PC-9 (cell line): ENCODE results near the gene FAM227A. TPM values are rescaled to one million over a fixed set of nuclear protein-coding genes. Genes with fewer than 3 reads are reported as not detected.
A peak's percentile ranks its signal among the peaks of the same experiment; 100 is the strongest.

Experiments used
- Bru-seq: library from RNA; stranded (reverse); fragments of 400-500 nt; gene quantifications from one replicate; lab custom pipeline; 2021; lab: Mats Ljungman, UMichigan
- BruChase-seq, 2 experiments: library from RNA; stranded (reverse); fragments of 400-500 nt; gene quantifications; one replicate each; lab custom pipeline; 2021; lab: Mats Ljungman, UMichigan
- BruUV-seq: library from RNA; stranded (reverse); fragments of 400-500 nt; replicated peaks from 2 replicates; lab custom pipeline; 2021; lab: Mats Ljungman, UMichigan
- CTCF ChIA-PET: fragments of 300-600 bp; sonication (Branson Sonifier 250); formaldehyde crosslinking; loops from one replicate; lab custom pipeline; 2022; ENCODE audit warnings: antibody characterized with exemption; lab: Charles Lee
- POLR2A ChIA-PET: fragments of 300-600 bp; sonication (Branson Sonifier 250); formaldehyde crosslinking; loops from one replicate; lab custom pipeline; 2022; ENCODE audit warnings: antibody characterized with exemption; ENCODE audit not compliant: unreplicated experiment; lab: Charles Lee
- DNase-seq, 2 experiments: peaks; one replicate each; pipeline versions ENCODE4 v3.0.0 to v3.0.0-alpha.2; 2015 to 2022; ENCODE audit warnings: mixed read lengths in 1 of 2
- H2AFZ ChIP-seq: fragments of 200-600 bp; sonication (generic); 2 replicates; pipeline ENCODE4 v1.8.1; 2017; ENCODE audit warnings: antibody characterized with exemption
- H3F3A ChIP-seq: fragments of 200-600 bp; sonication (generic); 2 replicates; pipeline ENCODE4 v1.8.1; 2017; ENCODE audit warnings: antibody characterized with exemption, mild to moderate bottlenecking, low read depth; ENCODE audit not compliant: insufficient read depth
- H3K27ac ChIP-seq: fragments of 200-600 bp; sonication (generic); 2 replicates; pipeline ENCODE4 v1.6.1; 2016; ENCODE audit warnings: mixed run types
- H3K27me3 ChIP-seq: fragments of 200-600 bp; sonication (generic); 2 replicates; pipeline ENCODE4 v1.6.1; 2016; ENCODE audit warnings: low read depth, mixed run types; ENCODE audit not compliant: insufficient read depth
- H3K36me3 ChIP-seq: fragments of 200-600 bp; sonication (generic); 2 replicates; pipeline ENCODE4 v1.6.1; 2016; ENCODE audit warnings: low read depth, mixed run types
- H3K4me1 ChIP-seq: fragments of 200-600 bp; sonication (generic); replicated peaks from 2 replicates; pipeline ENCODE4 v1.6.1; 2016; ENCODE audit warnings: mixed run types; ENCODE audit not compliant: insufficient read depth
- H3K4me2 ChIP-seq: fragments of 200-600 bp; sonication (generic); 2 replicates; pipeline ENCODE4 v1.6.1; 2017; ENCODE audit warnings: mixed run types
- H3K4me3 ChIP-seq: fragments of 200-600 bp; sonication (generic); 2 replicates; pipeline ENCODE4 v1.6.1; 2016; ENCODE audit warnings: mixed run types
- H3K79me2 ChIP-seq: fragments of 200-600 bp; sonication (generic); 2 replicates; pipeline ENCODE4 v1.6.1; 2017; ENCODE audit warnings: low read depth, mixed run types
- H3K9me2 ChIP-seq: fragments of 200-600 bp; sonication (generic); 2 replicates; pipeline ENCODE4 v1.8.1; 2017; ENCODE audit warnings: mild to moderate bottlenecking; ENCODE audit not compliant: insufficient read depth
- H3K9me3 ChIP-seq: fragments of 200-600 bp; sonication (generic); 2 replicates; pipeline ENCODE4 v1.8.1; 2016; ENCODE audit warnings: low read depth; ENCODE audit not compliant: insufficient read depth
- H4K20me1 ChIP-seq: fragments of 200-600 bp; sonication (generic); 2 replicates; pipeline ENCODE4 v1.8.1; 2017; ENCODE audit not compliant: insufficient read depth
- CTCF ChIP-seq: fragments of 200-600 bp; sonication (generic); conservative IDR thresholded peaks from 2 replicates; pipeline ENCODE4 v1.6.1; 2017; ENCODE audit warnings: mixed run types, antibody characterized with exemption, mild to moderate bottlenecking, moderate library complexity
- EZH2 ChIP-seq: fragments of 200-600 bp; sonication (generic); IDR thresholded peaks from 2 replicates; pipeline ENCODE4 v1.8.0; 2017; ENCODE audit warnings: antibody characterized with exemption, low read depth
- intact Hi-C: fragments of 100-400 bp; cut with micrococcal nuclease; formaldehyde crosslinking; loops from one replicate; pipeline ENCODE4 v1.10.0; 2022; ENCODE audit not compliant: unreplicated experiment
- long read RNA-seq: library from polyadenylated mRNA; stranded (forward); transcript quantifications from one replicate; pipeline ENCODE4 v2.0.0, GENCODE V29; 2022
- total RNA-seq: library from RNA; stranded (reverse); gene quantifications from 2 replicates; pipeline ENCODE4 v1.2.3, GENCODE V29; 2021

Gene FAM227A
- total RNA-seq (8.8 and 9.8 TPM in 2 replicates), Bru-seq, nascent RNA (percentile 55 among the genes with signal in this experiment), BruChase-seq, experiment 1, labeled RNA remaining after a 2-hour chase (percentile 59 among the genes with signal in this experiment), BruChase-seq, experiment 2, labeled RNA remaining after a 6-hour chase (percentile 59 among the genes with signal in this experiment)
- long read RNA-seq, partial matches to known transcripts: 0 of 1 reads
- long read RNA-seq, other reads (novel, unspliced or antisense): 1 of 1 reads

GRCh38 chr22:38656256-38657044 lies at the start of gene FAM227A, which contains the start of gene CBY1:
Gene FAM227A, minus strand, starts transcription at chr22:38656392. Its CDS starts 6,224 bp downstream, at chr22:38650168.
Gene CBY1, plus strand, starts transcription at chr22:38656638. Its CDS starts 11,417 bp downstream, at chr22:38668055.
- ChIA-PET CTCF (interaction anchor here (0.6 kb wide), 1 partner anchor 1151 kb away, joined by 3 read pairs; no protein-coding TSS in a partner anchor), POLR2A (interaction anchor here (0.6 kb wide), 1 partner anchor 759 kb away, joined by 5 read pairs; no protein-coding TSS in a partner anchor)
- Histone ChIP-seq H4K20me1 (no peaks in the 10 kb centered on the region), H3K27me3 (no peaks in the 10 kb centered on the region), H2AFZ (peak within 1 kb of the TSS; percentile 97), H3K36me3 (peaks cover 1% of the 10 kb centered on the region; the same call in 1 of the 2 replicates), H3K4me3 (peak within 1 kb of the TSS; percentile 80), H3K27ac (peak within 1 kb of the TSS; percentile 49), H3K9me2 (no peaks in the 10 kb centered on the region), H3K4me2 (peak within 1 kb of the TSS; percentile 84), H3K9me3 (no peaks in the 10 kb centered on the region), H3K79me2 (peaks cover 24% of the 10 kb centered on the region), H3K4me1 (peaks cover 13% of the 10 kb centered on the region; the same call in 1 of the 2 replicates), H3F3A (peaks cover 24% of the 10 kb centered on the region; the same call in 1 of the 2 replicates)
- intact Hi-C loops: loop anchor here (10.0 kb wide), 1 partner anchor 152 kb away; the partner anchor contains the start of gene DDX17
- peak; percentile 84 to 94 for DNase-seq
- TSS peak; percentile 76 for BruUV-seq
- TF ChIP-seq EZH2 (no peak), CTCF (no peak)

GRCh38 chr22:38705235-38706100 lies 49.3 kb upstream of the FAM227A start, which contains the start of gene GTPBP1:
Gene GTPBP1, plus strand, starts transcription at chr22:38705944. Its CDS starts 12 bp downstream, at chr22:38705956.
- Histone ChIP-seq H3F3A (peaks cover 47% of the 10 kb centered on the region), H3K9me2 (no peaks in the 10 kb centered on the region), H3K4me3 (peak within 1 kb of the TSS; percentile 98), H2AFZ (peak within 1 kb of the TSS; percentile 77), H3K36me3 (peaks cover 17% of the 10 kb centered on the region), H3K27me3 (no peaks in the 10 kb centered on the region), H3K9me3 (no peaks in the 10 kb centered on the region), H3K4me1 (peaks cover 46% of the 10 kb centered on the region), H3K4me2 (peak within 1 kb of the TSS; percentile 86), H4K20me1 (peaks cover 14% of the 10 kb centered on the region), H3K27ac (peak within 1 kb of the TSS; percentile 88), H3K79me2 (peaks cover 46% of the 10 kb centered on the region)
- peak; percentile 99 to 100 for DNase-seq
- BruUV-seq: no TSS peak
- POLR2A ChIA-PET: interaction anchor here (0.5 to 1.0 kb wide), 16 partner anchors 8 to 1777 kb away, joined by 3 to 22 read pairs (median 5); partner anchors contain the start of gene MIEF1
- intact Hi-C loops: loop anchor here (2.0 to 10.0 kb wide), 3 partner anchors 49 to 391 kb away; partner anchors contain the start of genes CSNK1E, DDX17 and SUN2
- CTCF ChIA-PET: interaction anchor here (0.9 kb wide), 1 partner anchor 24 kb away, joined by 3 read pairs; the partner anchor contains the start of gene TOMM22
- TF ChIP-seq EZH2 (no peak), CTCF (no peak)
